ENCODE results near the gene RBM33.

RBM33 gene

DNA sequence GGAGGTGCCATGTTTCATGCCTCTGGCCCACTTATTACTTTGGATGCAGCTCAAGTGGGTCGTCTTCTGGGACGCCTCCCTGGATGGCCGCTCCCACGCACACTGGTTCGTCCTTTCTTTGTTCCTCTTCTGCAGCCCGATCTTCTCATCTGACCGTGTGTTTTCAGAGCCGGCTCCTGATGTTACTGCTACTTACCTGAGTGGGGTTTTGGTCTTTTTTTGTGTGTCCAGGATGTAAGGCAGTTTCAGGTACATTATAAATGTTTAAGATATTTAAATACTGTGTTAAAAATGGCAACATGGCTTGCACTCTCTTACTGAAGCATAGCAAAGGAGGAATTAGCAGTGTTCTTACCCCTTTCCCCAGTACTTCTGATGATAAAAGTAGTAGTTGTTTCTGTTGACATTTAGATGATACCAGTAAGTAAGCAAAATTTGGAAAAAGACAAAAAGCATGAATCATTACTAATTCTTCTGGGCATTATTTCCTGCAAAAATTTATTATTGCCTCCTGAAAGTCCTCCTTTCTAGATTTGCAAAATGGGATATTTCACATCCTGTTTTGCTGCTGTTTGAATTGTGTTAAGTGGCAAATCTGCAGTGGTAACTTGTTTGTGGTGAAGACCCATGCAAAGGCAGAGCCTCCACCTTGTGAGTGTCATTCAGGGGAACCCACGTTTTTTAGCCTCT lies 108.4 kb downstream of the RBM33 start:
- no peak for DNase-seq (ENCODE audit: extremely low spot score)
- ChIA-PET POLR2A (no interaction called here), CTCF (interaction anchor here (1.0 kb wide), 1 partner anchor 15 kb away, joined by 3 read pairs; no protein-coding TSS in a partner anchor)
- TF ChIP-seq CTBP1 (IDR thresholded peaks at IDR 0.05; ENCODE audit: borderline replicate concordance) (no peak), FOXA1 (IDR thresholded peaks at IDR 0.05) (no peak), FOXM1 (IDR thresholded peaks at IDR 0.05; ENCODE audit: borderline replicate concordance) (no peak), FOXK2 (IDR thresholded peaks at IDR 0.05) (no peak), L3MBTL2 (conservative IDR thresholded peaks at IDR 0.05) (no peak), HDGF (IDR thresholded peaks at IDR 0.05; ENCODE audit: borderline replicate concordance) (no peak)

DNA sequence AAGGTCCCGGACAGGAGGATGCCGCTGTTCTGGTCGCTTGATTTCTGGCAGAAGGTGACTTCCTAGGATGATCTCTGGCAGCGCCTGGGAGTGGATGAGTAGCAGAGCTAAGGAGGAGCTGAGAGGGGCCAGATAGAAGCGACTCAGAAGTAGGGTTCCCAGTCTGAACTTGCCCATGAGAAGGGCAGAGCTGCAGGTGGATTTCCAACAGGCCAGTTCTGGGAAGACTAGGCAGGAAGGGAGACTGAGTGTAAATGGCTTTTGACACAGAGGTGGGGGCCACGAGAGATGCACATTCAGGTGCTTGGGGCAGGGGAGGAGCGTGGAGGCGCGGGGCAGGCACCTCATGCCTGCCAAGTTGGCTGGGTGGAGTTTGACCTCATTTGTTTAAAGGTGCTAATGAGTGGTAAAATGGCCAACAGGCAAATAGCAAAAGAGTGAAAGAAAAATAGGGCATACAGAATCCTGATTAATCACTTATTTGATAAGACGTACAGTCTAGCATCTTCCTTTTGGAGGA lies 109.0 kb downstream of the RBM33 start:
- ChIA-PET CTCF (interaction anchor here (1.5 to 1.6 kb wide), 2 partner anchors 15 to 155 kb away, joined by 4 to 7 read pairs; no protein-coding TSS in a partner anchor), POLR2A (no interaction called here)
- TF ChIP-seq L3MBTL2 (conservative IDR thresholded peaks at IDR 0.05) (no peak), TARDBP (IDR thresholded peaks at IDR 0.05) (no peak), FOXA1 (IDR thresholded peaks at IDR 0.05) (no peak)

DNA sequence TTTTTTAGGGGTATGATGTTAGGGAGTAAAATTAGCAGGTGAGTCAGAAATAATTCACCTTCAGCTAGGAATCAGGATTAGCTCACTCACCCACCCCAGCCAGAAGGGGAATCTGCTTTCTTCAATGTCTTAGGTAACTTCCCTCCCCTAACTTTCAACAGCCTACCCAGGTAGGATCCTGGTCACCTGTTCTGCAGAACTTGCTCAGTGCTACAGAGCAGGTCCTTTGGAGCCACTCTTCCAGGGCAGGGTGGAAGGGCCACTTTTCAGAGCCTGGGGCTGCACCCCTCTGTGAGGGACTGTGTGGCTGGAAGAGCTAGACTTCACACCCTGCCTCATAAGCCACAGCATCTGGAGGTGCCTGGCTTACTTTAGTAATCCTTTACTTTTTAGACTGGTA lies 109.7 kb downstream of the RBM33 start:
- ChIA-PET POLR2A (no interaction called here), CTCF (interaction anchor here (1.5 to 1.6 kb wide), 2 partner anchors 14 to 155 kb away, joined by 4 to 7 read pairs; no protein-coding TSS in a partner anchor)
- no peak for TF ChIP-seq ARNT (IDR thresholded peaks at IDR 0.05)
- no peak for TF ChIP-seq HDGF (IDR thresholded peaks at IDR 0.05; ENCODE audit: borderline replicate concordance)
- no peak for TF ChIP-seq FOXA1 (IDR thresholded peaks at IDR 0.05)
- TF ChIP-seq FOXK2 (IDR thresholded peaks at IDR 0.05) = no peak
- TF ChIP-seq NFRKB (IDR thresholded peaks at IDR 0.05) = no peak
- no peak for TF ChIP-seq TARDBP (IDR thresholded peaks at IDR 0.05)
- TF ChIP-seq SP1 (IDR thresholded peaks at IDR 0.05) = no peak
- no peak for TF ChIP-seq ELF4 (IDR thresholded peaks at IDR 0.05)
- TF ChIP-seq ZNF384 (IDR thresholded peaks at IDR 0.05) = no peak
- no peak for TF ChIP-seq FOXM1 (IDR thresholded peaks at IDR 0.05; ENCODE audit: borderline replicate concordance)
- no peak for TF ChIP-seq LEF1 (IDR thresholded peaks at IDR 0.05; ENCODE audit: borderline replicate concordance)
- no peak for TF ChIP-seq CTBP1 (IDR thresholded peaks at IDR 0.05; ENCODE audit: borderline replicate concordance)
- no peak for TF ChIP-seq SUZ12 (IDR thresholded peaks at IDR 0.05)
- TF ChIP-seq, protein P1, sequence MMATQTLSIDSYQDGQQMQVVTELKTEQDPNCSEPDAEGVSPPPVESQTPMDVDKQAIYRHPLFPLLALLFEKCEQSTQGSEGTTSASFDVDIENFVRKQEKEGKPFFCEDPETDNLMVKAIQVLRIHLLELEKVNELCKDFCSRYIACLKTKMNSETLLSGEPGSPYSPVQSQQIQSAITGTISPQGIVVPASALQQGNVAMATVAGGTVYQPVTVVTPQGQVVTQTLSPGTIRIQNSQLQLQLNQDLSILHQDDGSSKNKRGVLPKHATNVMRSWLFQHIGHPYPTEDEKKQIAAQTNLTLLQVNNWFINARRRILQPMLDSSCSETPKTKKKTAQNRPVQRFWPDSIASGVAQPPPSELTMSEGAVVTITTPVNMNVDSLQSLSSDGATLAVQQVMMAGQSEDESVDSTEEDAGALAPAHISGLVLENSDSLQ (IDR thresholded peaks at IDR 0.05) = no peak
- no peak for TF ChIP-seq BHLHE40 (IDR thresholded peaks at IDR 0.05; ENCODE audit: borderline replicate concordance)
- DNase-seq (ENCODE audit: extremely low spot score) = no peak

More for the DNA sequence above, 109.0 kb downstream of the RBM33 start:
- no peak for DNase-seq (ENCODE audit: extremely low spot score)

DNA sequence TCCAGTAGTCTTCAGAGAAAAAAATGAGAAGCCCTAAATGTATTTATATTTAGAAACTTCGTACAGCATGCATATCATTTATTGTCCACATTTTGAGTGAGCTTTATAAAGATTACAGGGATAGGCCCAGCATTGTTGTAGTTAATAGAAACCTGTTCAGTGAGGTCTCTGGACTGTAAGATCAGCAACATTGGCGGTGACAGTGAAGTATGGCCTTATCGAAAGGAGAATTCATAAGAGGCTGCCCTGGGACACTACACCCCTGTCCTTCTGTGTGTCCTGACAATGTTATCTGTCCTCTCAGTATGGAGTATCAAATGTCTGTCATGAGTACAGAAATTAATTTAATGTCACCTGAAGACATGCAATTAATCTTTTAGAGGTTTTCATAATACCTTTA lies 110.6 kb downstream of the RBM33 start:
- POLR2A ChIA-PET = no interaction called here
- CTCF ChIA-PET = interaction anchor here (1.5 to 1.6 kb wide), 2 partner anchors 13 to 156 kb away, joined by 4 to 7 read pairs; no protein-coding TSS in a partner anchor
- DNase-seq (ENCODE audit: extremely low spot score) = no peak
- TF ChIP-seq ZNF384 (IDR thresholded peaks at IDR 0.05) = no peak
- TF ChIP-seq FOXA1 (IDR thresholded peaks at IDR 0.05) = no peak
- TF ChIP-seq LEF1 (IDR thresholded peaks at IDR 0.05; ENCODE audit: borderline replicate concordance) = no peak
- no peak for TF ChIP-seq ELF4 (IDR thresholded peaks at IDR 0.05)
- TF ChIP-seq HDGF (IDR thresholded peaks at IDR 0.05; ENCODE audit: borderline replicate concordance) = no peak
- TF ChIP-seq L3MBTL2 (conservative IDR thresholded peaks at IDR 0.05) = no peak
- no peak for TF ChIP-seq TARDBP (IDR thresholded peaks at IDR 0.05)
- TF ChIP-seq BHLHE40 (IDR thresholded peaks at IDR 0.05; ENCODE audit: borderline replicate concordance) = no peak
- no peak for TF ChIP-seq SUZ12 (IDR thresholded peaks at IDR 0.05)
- TF ChIP-seq FOXM1 (IDR thresholded peaks at IDR 0.05; ENCODE audit: borderline replicate concordance) = no peak
- no peak for TF ChIP-seq NFRKB (IDR thresholded peaks at IDR 0.05)
- TF ChIP-seq FOXK2 (IDR thresholded peaks at IDR 0.05) = no peak
- no peak for TF ChIP-seq CTBP1 (IDR thresholded peaks at IDR 0.05; ENCODE audit: borderline replicate concordance)
- no peak for TF ChIP-seq ARNT (IDR thresholded peaks at IDR 0.05)
- TF ChIP-seq, protein P1 (IDR thresholded peaks at IDR 0.05) = no peak
- TF ChIP-seq SP1 (IDR thresholded peaks at IDR 0.05) = no peak

DNA sequence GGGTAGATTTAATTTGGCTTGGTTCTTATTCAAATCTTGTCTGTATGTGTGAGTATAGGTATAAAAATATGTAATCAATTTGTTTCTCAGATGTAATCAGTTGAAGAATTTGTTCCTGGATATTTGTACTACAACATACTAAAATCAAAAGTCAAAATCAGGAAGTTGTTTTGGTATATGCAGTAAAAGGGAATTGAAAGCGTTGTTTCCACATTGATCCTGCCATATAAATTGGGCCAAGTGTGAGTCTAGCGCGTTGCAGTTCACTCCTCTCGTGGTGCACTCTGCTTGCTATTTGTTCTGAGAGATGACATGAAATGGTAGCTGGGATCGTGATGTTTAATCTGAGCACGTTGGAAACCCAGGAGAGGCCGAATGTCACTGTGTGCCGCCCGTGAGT lies 111.9 kb downstream of the RBM33 start:
- no peak for TF ChIP-seq LEF1 (IDR thresholded peaks at IDR 0.05; ENCODE audit: borderline replicate concordance)
- TF ChIP-seq FOXK2 (IDR thresholded peaks at IDR 0.05) = no peak
- TF ChIP-seq, protein P1 (IDR thresholded peaks at IDR 0.05) = no peak
- TF ChIP-seq L3MBTL2 (conservative IDR thresholded peaks at IDR 0.05) = no peak
- TF ChIP-seq BHLHE40 (IDR thresholded peaks at IDR 0.05; ENCODE audit: borderline replicate concordance) = no peak
- TF ChIP-seq TARDBP (IDR thresholded peaks at IDR 0.05) = no peak
- TF ChIP-seq SUZ12 (IDR thresholded peaks at IDR 0.05) = no peak
- no peak for DNase-seq (ENCODE audit: extremely low spot score)
- ChIA-PET POLR2A (no interaction called here), CTCF (interaction anchor here (0.7 kb wide), 1 partner anchor 44 kb away, joined by 3 read pairs; no protein-coding TSS in a partner anchor)

DNA sequence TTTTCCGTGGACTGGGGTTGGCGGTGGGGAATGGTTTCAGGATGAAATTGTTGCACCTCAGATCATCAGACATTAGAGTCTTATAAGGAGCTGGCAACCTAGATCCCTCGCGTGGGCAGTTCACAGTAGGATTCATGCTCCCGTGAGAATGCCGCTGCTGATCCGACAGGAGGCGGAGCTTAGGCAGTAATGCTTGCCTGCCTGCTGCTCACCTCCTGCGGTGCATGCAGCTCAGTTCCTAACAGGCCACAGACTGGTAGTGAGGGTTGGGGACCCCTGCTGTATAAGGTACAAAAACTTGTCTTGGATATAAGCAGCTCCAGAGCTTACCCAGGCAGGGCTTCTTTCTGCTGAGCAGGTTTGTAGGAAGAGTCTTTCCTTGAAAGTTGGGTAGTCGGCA lies 113.9 kb downstream of the RBM33 start:
- DNase-seq (ENCODE audit: extremely low spot score) = no peak
- ChIA-PET CTCF (no interaction called here), POLR2A (no interaction called here)
- TF ChIP-seq HDGF (IDR thresholded peaks at IDR 0.05; ENCODE audit: borderline replicate concordance) (no peak), SUZ12 (IDR thresholded peaks at IDR 0.05) (no peak), L3MBTL2 (conservative IDR thresholded peaks at IDR 0.05) (no peak), ELF4 (IDR thresholded peaks at IDR 0.05) (no peak), LEF1 (IDR thresholded peaks at IDR 0.05; ENCODE audit: borderline replicate concordance) (no peak), FOXA1 (IDR thresholded peaks at IDR 0.05) (no peak), CTBP1 (IDR thresholded peaks at IDR 0.05; ENCODE audit: borderline replicate concordance) (no peak), SP1 (IDR thresholded peaks at IDR 0.05) (no peak), FOXM1 (IDR thresholded peaks at IDR 0.05; ENCODE audit: borderline replicate concordance) (no peak), NFRKB (IDR thresholded peaks at IDR 0.05) (no peak), BHLHE40 (IDR thresholded peaks at IDR 0.05; ENCODE audit: borderline replicate concordance) (no peak), ARNT (IDR thresholded peaks at IDR 0.05) (no peak), ZNF384 (IDR thresholded peaks at IDR 0.05) (no peak), FOXK2 (IDR thresholded peaks at IDR 0.05) (no peak), TARDBP (IDR thresholded peaks at IDR 0.05) (no peak)
- TF ChIP-seq, protein P1 (IDR thresholded peaks at IDR 0.05) = no peak
